Neural cell (in vitro differentiated cells): ENCODE measurements around the gene CCDC82. TPM values are rescaled to one million over a fixed set of nuclear protein-coding genes. Genes with fewer than 3 reads are reported as not detected.

ENCODE experiments used
- H2AFZ ChIP-seq: fragments of 200-600, 300-800 bp; sonication (generic), shearing (Covaris generic); 2 replicates; pipeline ENCODE4 v1.6.0; 2014; ENCODE audit warnings: low read depth, mild to moderate bottlenecking, antibody characterized with exemption, low read length, moderate library complexity
- H3F3A ChIP-seq: fragments of 200-600 bp; shearing (Covaris generic); 2 replicates; pipeline ENCODE4 v1.6.1; 2016; ENCODE audit warnings: mild to moderate bottlenecking, moderate library complexity, mixed read lengths, antibody characterized with exemption, low read length; ENCODE audit not compliant: insufficient read depth, poor library complexity, severe bottlenecking
- H3K27ac ChIP-seq: fragments of 200-600, 300-800 bp; sonication (generic), shearing (Covaris generic); 2 replicates; pipeline ENCODE4 v1.5.1; 2014; ENCODE audit warnings: mild to moderate bottlenecking, low read length, moderate library complexity
- H3K27me3 ChIP-seq: fragments of 300-800, 200-600 bp; sonication (generic), shearing (Covaris generic); 2 replicates; pipeline ENCODE4 v1.6.0; 2014; ENCODE audit warnings: mild to moderate bottlenecking, low read depth, low read length, moderate library complexity; ENCODE audit not compliant: insufficient read depth
- H3K36me3 ChIP-seq: fragments of 300-800, 200-600 bp; sonication (generic), shearing (Covaris generic); 2 replicates; pipeline ENCODE4 v1.5.1; 2014; ENCODE audit warnings: mild to moderate bottlenecking, antibody characterized with exemption, low read length, moderate library complexity; ENCODE audit not compliant: insufficient read depth
- H3K4me2 ChIP-seq: fragments of 300-800, 200-600 bp; sonication (generic), shearing (Covaris generic); 2 replicates; pipeline ENCODE4 v1.6.0; 2014; ENCODE audit warnings: mild to moderate bottlenecking, low read length
- H3K4me3 ChIP-seq: fragments of 300-800, 200-600 bp; sonication (generic), shearing (Covaris generic); 2 replicates; pipeline ENCODE4 v1.5.1; 2014; ENCODE audit warnings: mild to moderate bottlenecking, low read length, moderate library complexity
- H3K79me2 ChIP-seq: fragments of 200-600 bp; shearing (Covaris generic); replicated peaks from 2 replicates; pipeline ENCODE4 v1.6.0; 2014; ENCODE audit warnings: mild to moderate bottlenecking, low read length, moderate library complexity; ENCODE audit not compliant: insufficient read depth
- H3K9ac ChIP-seq: fragments of 300-800, 200-600 bp; sonication (generic), shearing (Covaris generic); 2 replicates; pipeline ENCODE4 v1.6.1; 2016; ENCODE audit warnings: mild to moderate bottlenecking, low read length, mixed read lengths
- H3K9me2 ChIP-seq: fragments of 200-600 bp; shearing (Covaris generic); 2 replicates; pipeline ENCODE4 v1.6.1; 2016; ENCODE audit warnings: mild to moderate bottlenecking, low read length, mixed read lengths; ENCODE audit not compliant: insufficient read depth
- H3K9me3 ChIP-seq: fragments of 200-600, 300-800 bp; sonication (generic), shearing (Covaris generic); 2 replicates; pipeline ENCODE4 v1.6.1; 2016; ENCODE audit warnings: mild to moderate bottlenecking, mixed run types, low read length, moderate library complexity, mixed read lengths
- H4K20me1 ChIP-seq: fragments of 200-600 bp; shearing (Covaris generic); 2 replicates; pipeline ENCODE4 v1.6.1; 2016; ENCODE audit warnings: mild to moderate bottlenecking, mixed run types; ENCODE audit not compliant: insufficient read depth
- EP300 ChIP-seq: fragments of 450-650 bp; conservative IDR thresholded peaks from 2 replicates; pipeline ENCODE4 v1.6.1; 2014; ENCODE audit warnings: antibody characterized with exemption, mild to moderate bottlenecking, moderate library complexity; ENCODE audit not compliant: poor library complexity, severe bottlenecking
- EZH2 ChIP-seq: fragments of 200-600, 300-800 bp; shearing (Covaris generic), sonication (generic); IDR thresholded peaks from 2 replicates; pipeline ENCODE4 v1.6.1; 2014; ENCODE audit warnings: antibody characterized with exemption, low read length, borderline replicate concordance, mild to moderate bottlenecking; ENCODE audit not compliant: insufficient read depth, poor library complexity, severe bottlenecking
- MXI1 ChIP-seq: fragments of 450-650 bp; conservative IDR thresholded peaks from 2 replicates; pipeline ENCODE4 v1.6.1; 2014; ENCODE audit warnings: antibody characterized with exemption, mild to moderate bottlenecking; ENCODE audit not compliant: poor library complexity, severe bottlenecking
- POLR2AphosphoS5 ChIP-seq: IDR thresholded peaks from 2 replicates; pipeline ENCODE4 v1.6.1; 2012
- RAD21 ChIP-seq: fragments of 450-650 bp; conservative IDR thresholded peaks from 2 replicates; pipeline ENCODE4 v1.6.1; 2014; ENCODE audit warnings: antibody characterized with exemption, mild to moderate bottlenecking, moderate library complexity
- SMC3 ChIP-seq: fragments of 450-650 bp; conservative IDR thresholded peaks from 2 replicates; pipeline ENCODE4 v1.6.1; 2014; ENCODE audit warnings: antibody characterized with exemption, mild to moderate bottlenecking, moderate library complexity; ENCODE audit not compliant: poor library complexity
- TAF1 ChIP-seq: IDR thresholded peaks from 2 replicates; pipeline ENCODE4 v1.6.1; 2012; ENCODE audit warnings: low read depth
- polyA plus RNA-seq: library from polyadenylated mRNA; depleted of rRNA; stranded (reverse); fragments of >200 nt; gene quantifications from 2 replicates; pipeline ENCODE4 v1.2.3, GENCODE V29; 2014
- TF ChIP-seq, protein P1 (sequence below): IDR thresholded peaks from 2 replicates; pipeline ENCODE4 v1.6.1; 2012; ENCODE audit warnings: borderline replicate concordance
- TF ChIP-seq, protein P2 (sequence below): fragments of 450-650 bp; IDR thresholded peaks from 2 replicates; pipeline ENCODE4 v1.5.1; 2014; ENCODE audit warnings: antibody characterized with exemption, mild to moderate bottlenecking, moderate library complexity; ENCODE audit not compliant: poor library complexity, severe bottlenecking

Gene CCDC82
- polyA plus RNA-seq, 1 donor from 2014 or later: 238 TPM

DNA sequence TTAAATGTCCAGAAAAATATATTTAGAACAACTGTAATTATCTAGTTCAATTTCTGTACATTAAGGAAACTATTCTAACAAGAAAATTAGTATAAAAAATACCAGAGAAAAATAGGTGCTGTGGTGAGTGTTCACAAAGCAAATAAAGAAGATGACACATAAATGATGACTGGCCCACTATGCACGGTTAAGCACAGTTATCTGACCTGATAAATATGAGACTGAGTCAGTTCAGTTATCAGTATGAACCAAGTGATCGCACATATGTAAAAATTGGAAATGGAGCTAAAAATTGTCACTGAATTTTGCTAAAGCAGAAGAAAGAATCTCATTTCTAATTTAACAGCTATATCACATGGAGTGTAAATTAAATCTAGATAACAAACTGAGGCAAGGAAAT, 27.9 kb downstream of the CCDC82 start:
- H3K79me2 ChIP-seq: no peaks in the 10 kb centered on the region
- H3K36me3 ChIP-seq: peaks cover 15% of the 10 kb centered on the region
- no peak overlapping the region for H3K4me3 ChIP-seq
- no peak overlapping the region for H2AFZ ChIP-seq
- no peaks in the 10 kb centered on the region for H3K27me3 ChIP-seq
- TF ChIP-seq, protein P1, sequence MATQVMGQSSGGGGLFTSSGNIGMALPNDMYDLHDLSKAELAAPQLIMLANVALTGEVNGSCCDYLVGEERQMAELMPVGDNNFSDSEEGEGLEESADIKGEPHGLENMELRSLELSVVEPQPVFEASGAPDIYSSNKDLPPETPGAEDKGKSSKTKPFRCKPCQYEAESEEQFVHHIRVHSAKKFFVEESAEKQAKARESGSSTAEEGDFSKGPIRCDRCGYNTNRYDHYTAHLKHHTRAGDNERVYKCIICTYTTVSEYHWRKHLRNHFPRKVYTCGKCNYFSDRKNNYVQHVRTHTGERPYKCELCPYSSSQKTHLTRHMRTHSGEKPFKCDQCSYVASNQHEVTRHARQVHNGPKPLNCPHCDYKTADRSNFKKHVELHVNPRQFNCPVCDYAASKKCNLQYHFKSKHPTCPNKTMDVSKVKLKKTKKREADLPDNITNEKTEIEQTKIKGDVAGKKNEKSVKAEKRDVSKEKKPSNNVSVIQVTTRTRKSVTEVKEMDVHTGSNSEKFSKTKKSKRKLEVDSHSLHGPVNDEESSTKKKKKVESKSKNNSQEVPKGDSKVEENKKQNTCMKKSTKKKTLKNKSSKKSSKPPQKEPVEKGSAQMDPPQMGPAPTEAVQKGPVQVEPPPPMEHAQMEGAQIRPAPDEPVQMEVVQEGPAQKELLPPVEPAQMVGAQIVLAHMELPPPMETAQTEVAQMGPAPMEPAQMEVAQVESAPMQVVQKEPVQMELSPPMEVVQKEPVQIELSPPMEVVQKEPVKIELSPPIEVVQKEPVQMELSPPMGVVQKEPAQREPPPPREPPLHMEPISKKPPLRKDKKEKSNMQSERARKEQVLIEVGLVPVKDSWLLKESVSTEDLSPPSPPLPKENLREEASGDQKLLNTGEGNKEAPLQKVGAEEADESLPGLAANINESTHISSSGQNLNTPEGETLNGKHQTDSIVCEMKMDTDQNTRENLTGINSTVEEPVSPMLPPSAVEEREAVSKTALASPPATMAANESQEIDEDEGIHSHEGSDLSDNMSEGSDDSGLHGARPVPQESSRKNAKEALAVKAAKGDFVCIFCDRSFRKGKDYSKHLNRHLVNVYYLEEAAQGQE: no peak
- TF ChIP-seq POLR2AphosphoS5: no peak
- TF ChIP-seq SMC3: no peak
- H3K9me3 ChIP-seq: no peaks in the 10 kb centered on the region
- no peak overlapping the region for H3K4me2 ChIP-seq
- no peak overlapping the region for H3K9ac ChIP-seq
- no peaks in the 10 kb centered on the region for H4K20me1 ChIP-seq
- H3K9me2 ChIP-seq: no peaks in the 10 kb centered on the region
- no peaks in the 10 kb centered on the region for H3F3A ChIP-seq
- H3K27ac ChIP-seq: no peak overlapping the region

DNA sequence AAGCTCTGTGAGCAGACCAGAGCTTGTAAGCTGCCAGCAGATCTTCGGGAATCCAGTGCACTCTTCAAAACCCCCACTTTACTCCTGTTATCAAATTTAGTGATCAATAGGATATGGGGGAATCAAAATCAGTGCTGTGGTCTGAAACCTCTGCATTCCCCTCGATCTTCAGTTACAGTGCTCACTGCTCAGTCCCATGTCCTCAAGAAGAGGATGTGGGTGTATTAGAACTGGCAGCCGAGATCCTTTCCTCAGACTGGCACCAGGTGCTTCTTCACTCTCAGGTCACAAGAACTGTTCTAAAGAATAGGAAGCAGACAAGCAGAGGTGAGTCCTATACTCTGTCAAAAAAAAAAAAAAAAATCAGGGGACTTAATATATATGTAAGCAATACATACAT, 31.4 kb downstream of the CCDC82 start:
- H3F3A ChIP-seq: no peaks in the 10 kb centered on the region
- no peaks in the 10 kb centered on the region for H3K9me3 ChIP-seq
- no peaks in the 10 kb centered on the region for H3K79me2 ChIP-seq
- H3K27me3 ChIP-seq: no peaks in the 10 kb centered on the region
- H3K27ac ChIP-seq: no peak overlapping the region
- H4K20me1 ChIP-seq: no peaks in the 10 kb centered on the region
- no peak overlapping the region for H3K9ac ChIP-seq
- H3K4me3 ChIP-seq: no peak overlapping the region
- H3K36me3 ChIP-seq: peaks cover 19% of the 10 kb centered on the region
- H3K9me2 ChIP-seq: no peaks in the 10 kb centered on the region
- H2AFZ ChIP-seq: no peak overlapping the region
- TF ChIP-seq EP300 (no peak), RAD21 (no peak), TAF1 (no peak), SMC3 (no peak), POLR2AphosphoS5 (no peak), MXI1 (no peak), EZH2 (no peak)
- TF ChIP-seq, protein P2, sequence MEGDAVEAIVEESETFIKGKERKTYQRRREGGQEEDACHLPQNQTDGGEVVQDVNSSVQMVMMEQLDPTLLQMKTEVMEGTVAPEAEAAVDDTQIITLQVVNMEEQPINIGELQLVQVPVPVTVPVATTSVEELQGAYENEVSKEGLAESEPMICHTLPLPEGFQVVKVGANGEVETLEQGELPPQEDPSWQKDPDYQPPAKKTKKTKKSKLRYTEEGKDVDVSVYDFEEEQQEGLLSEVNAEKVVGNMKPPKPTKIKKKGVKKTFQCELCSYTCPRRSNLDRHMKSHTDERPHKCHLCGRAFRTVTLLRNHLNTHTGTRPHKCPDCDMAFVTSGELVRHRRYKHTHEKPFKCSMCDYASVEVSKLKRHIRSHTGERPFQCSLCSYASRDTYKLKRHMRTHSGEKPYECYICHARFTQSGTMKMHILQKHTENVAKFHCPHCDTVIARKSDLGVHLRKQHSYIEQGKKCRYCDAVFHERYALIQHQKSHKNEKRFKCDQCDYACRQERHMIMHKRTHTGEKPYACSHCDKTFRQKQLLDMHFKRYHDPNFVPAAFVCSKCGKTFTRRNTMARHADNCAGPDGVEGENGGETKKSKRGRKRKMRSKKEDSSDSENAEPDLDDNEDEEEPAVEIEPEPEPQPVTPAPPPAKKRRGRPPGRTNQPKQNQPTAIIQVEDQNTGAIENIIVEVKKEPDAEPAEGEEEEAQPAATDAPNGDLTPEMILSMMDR: no peak
- TF ChIP-seq, protein P1: no peak
- no peak overlapping the region for H3K4me2 ChIP-seq
